ENCODE measurements around the gene ZNF608.

ZNF608 gene

GRCh38 chr5:124718380-124718789 lies 28.1 kb downstream of the ZNF608 start:
- TF ChIP-seq CTCF (conservative IDR thresholded peaks at IDR 0.05; ENCODE audit: control insufficient read depth, insufficient read depth, low read depth, low read length): no peak
- no peak overlapping the region for H3K4me3 ChIP-seq (ENCODE audit: control insufficient read depth, low read depth, low read length)
- DNase-seq (ENCODE audit: low read depth): no peak

- no peak overlapping the region for H3K4me3 ChIP-seq (ENCODE audit: control insufficient read depth, low read depth, low read length)
- TF ChIP-seq CTCF (conservative IDR thresholded peaks at IDR 0.05; ENCODE audit: control insufficient read depth, insufficient read depth, low read depth, low read length): no peak
- DNase-seq (ENCODE audit: low read depth): no peak
Measured at GRCh38 chr5:124716169-124716568, 30.3 kb downstream of the ZNF608 start.

- no peak for TF ChIP-seq CTCF (conservative IDR thresholded peaks at IDR 0.05; ENCODE audit: control insufficient read depth, insufficient read depth, low read depth, low read length)
- no peak for DNase-seq (ENCODE audit: low read depth)
- no peak overlapping the region for H3K4me3 ChIP-seq (ENCODE audit: control insufficient read depth, low read depth, low read length)
Measured at GRCh38 chr5:124714910-124715309, 31.5 kb downstream of the ZNF608 start.

- no peak overlapping the region for H3K4me3 ChIP-seq (ENCODE audit: control insufficient read depth, low read depth, low read length)
- DNase-seq (ENCODE audit: low read depth): no peak
- TF ChIP-seq CTCF (conservative IDR thresholded peaks at IDR 0.05; ENCODE audit: control insufficient read depth, insufficient read depth, low read depth, low read length): no peak
Measured at GRCh38 chr5:124713595-124713994, 32.8 kb downstream of the ZNF608 start.

- DNase-seq (ENCODE audit: low read depth): no peak
- H3K4me3 ChIP-seq (ENCODE audit: control insufficient read depth, low read depth, low read length): no peak overlapping the region
- no peak for TF ChIP-seq CTCF (conservative IDR thresholded peaks at IDR 0.05; ENCODE audit: control insufficient read depth, insufficient read depth, low read depth, low read length)
Measured at GRCh38 chr5:124712731-124713305, 33.6 kb downstream of the ZNF608 start.

- no peak for TF ChIP-seq CTCF (conservative IDR thresholded peaks at IDR 0.05; ENCODE audit: control insufficient read depth, insufficient read depth, low read depth, low read length)
Measured at GRCh38 chr5:124708086-124708485, 38.4 kb downstream of the ZNF608 start.

DNA sequence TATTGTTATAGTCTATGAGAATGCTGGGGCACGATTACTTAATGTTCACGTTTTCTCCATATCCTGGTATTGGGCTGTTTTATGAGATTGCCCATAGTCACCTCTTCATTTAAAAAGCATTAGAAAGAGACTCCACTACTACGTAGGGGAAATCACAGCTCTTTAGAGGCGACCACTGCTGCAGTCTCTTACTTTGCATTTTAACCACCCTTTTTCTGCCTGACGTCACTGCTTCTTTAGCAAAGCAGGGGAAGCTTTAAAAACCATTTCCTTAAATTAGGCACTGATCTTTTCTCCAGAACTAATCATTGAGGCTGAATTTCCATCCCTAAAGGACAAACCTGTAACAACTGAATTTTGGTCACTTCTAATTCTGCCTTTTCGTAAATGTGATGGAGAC lies 38.9 kb downstream of the ZNF608 start:
- no peak for TF ChIP-seq CTCF (conservative IDR thresholded peaks at IDR 0.05; ENCODE audit: control insufficient read depth, insufficient read depth, low read depth, low read length)
- DNase-seq (ENCODE audit: low read depth): no peak
- no peak overlapping the region for H3K4me3 ChIP-seq (ENCODE audit: control insufficient read depth, low read depth, low read length)

More at GRCh38 chr5:124708086-124708485, 38.4 kb downstream of the ZNF608 start:
- DNase-seq (ENCODE audit: low read depth): no peak
- no peak overlapping the region for H3K4me3 ChIP-seq (ENCODE audit: control insufficient read depth, low read depth, low read length)

Data from fibroblast of mammary gland (primary cell).